ENCODE measurements around the gene UIMC1.
"Not testable (repeated sequence)": the region's sequence is repeated elsewhere in the genome, so short reads cannot be mapped to it uniquely, and the experiment has no call there.

The UIMC1 gene

DNA sequence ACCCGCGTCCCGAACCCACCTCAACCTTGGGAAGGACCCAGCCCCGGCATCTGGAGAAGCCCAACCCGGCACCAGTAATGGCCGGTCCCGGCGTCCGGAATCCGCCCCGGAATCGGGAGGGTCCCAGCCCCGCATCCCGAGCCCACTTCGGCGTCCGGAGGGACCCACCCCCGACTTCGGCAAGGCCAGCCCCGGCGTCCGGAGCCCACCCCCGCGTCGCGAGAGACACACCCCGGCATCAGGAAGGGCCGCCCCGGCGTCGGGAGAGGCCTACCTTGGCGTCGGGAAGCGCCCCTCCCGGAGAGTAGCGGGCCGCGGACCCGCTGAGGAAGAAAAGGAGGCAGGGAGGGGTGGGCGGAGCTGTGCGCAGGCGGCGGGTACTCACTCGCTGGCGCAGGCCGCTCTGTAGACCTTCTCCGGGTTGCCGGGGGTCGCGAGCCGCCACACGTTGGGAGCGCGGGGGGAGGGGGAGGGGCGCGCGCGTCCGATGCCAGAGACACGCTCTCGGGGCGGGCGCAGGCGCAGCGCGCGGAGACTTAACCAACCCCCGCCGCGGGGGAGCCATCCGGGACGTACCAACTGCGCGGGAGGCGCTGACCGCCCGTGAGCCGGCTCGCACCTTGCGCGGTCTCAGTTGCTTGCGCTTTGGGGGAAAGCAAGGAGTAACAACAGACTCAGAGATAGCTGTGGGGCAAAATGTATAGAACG, at the start of gene UIMC1:
UIMC1 (minus strand) TSS at position 515 of the 708 bp plus-strand sequence. CDS start 24,164 bp downstream, outside the sequence.
- DNase-seq, result peak; percentile 98

DNA sequence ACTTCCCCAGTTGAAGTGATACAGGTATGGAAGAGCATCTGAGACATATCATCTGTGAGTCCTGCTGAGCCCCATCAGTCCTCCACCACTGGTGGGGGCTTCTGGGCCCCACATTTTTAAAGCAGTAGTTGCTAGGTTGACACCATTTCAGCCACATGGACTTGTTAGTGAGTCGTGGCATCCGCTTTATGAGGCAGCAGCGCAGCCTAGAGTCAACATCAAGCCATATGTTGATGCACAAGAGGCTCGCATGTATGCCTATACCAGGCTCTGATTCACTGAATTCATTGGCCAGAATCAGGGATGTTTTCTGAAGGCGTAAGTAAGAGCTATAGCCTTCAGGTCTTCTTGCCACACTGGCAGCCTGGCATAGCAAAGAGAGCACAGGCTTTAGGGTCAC, 42.7 kb upstream of the UIMC1 start:
- no peak for DNase-seq

GRCh38 chr5:177048531-177048930, 42.0 kb upstream of the UIMC1 start:
- DNase-seq, result not testable (repeated sequence)

DNA sequence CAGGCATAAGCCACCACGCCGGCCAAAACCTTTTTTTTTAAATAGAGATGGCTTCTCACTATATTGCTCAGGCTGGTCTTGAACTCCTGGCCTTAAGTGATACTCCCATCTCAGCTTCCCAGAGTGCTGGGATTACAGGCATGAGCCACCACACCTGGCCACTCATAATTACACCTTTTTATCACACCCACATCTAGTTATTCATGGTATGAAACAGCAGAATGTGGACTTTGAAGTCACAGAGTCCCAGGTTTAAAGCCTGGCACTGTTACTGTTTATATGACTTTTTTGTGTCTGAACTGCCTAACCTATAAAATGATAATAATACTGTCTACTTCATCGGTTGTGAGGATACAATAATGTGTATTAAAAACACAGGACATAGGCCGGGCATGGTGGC, 39.1 kb upstream of the UIMC1 start:
- DNase-seq, result no peak

GRCh38 chr5:177044641-177045040, 38.1 kb upstream of the UIMC1 start:
- DNase-seq, result no peak

DNA sequence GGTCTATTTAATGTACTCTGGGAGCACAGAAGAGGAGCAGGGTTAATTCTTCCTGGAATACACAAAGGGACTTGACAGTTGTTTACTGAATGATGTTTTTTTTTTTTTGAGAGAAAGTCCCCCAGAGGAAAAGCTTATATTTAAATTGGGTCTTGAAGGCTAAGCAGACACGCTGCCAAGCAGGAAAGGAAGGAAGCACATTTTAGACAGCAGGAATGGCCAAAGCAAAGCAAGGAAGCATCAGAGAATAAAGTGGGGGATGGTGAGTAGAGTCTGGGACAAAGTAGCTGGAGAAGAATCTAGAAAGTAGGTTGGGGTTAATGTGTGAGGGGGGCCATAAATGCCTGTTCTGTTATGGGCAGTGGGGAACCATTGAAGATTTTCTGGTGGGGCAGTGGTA, 37.4 kb upstream of the UIMC1 start:
- no peak for DNase-seq

DNA sequence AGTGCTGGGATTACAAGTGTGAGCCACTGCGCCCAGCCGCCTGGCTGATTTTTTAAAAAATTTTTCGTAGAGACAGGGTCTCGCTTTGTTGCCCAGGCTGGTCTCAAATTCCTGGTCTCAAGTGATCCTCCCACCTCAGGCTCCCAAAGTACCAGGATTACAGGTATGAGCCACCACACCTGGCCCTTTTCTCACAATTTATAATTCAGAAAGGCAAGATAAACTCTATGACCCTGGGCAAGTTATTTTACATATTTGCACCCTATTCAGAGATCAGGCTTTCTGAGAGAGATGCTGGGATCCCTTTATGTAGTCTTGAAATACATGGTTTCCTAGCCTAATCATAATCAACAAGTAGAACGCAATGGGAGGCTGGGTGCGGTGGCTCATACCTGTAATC, 36.5 kb upstream of the UIMC1 start:
- no peak for DNase-seq

GRCh38 chr5:177041936-177042335, 35.4 kb upstream of the UIMC1 start:
- DNase-seq, result no peak

DNA sequence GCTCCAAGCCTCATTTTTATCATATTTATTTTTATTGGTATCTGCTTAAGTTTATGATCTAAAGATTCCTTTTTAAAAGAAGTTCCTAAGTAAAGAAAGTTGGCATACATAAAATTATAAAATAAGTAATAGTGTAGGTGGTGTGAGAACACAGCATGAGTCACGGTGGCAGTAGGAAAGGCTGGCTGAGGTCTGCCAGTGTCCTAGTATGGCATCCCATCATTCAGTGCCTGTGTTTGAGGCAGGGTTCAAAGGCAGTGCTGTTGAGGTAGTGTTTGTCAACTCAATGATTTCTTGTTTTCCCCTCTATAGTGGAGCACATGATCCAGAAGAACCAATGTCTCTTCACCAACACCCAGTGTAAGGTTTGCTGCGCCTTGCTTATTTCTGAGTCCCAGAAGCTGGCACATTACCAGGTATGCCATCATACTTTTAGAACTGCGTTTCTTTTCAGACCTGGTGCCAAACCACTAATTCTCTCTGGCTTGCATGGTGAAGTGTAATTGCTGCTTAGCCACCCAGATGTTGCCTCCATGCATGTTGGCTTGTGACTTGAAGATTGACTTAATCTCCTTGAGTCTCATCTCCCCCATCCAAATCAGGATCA, 34.3 kb upstream of the UIMC1 start:
- no peak for DNase-seq

DNA sequence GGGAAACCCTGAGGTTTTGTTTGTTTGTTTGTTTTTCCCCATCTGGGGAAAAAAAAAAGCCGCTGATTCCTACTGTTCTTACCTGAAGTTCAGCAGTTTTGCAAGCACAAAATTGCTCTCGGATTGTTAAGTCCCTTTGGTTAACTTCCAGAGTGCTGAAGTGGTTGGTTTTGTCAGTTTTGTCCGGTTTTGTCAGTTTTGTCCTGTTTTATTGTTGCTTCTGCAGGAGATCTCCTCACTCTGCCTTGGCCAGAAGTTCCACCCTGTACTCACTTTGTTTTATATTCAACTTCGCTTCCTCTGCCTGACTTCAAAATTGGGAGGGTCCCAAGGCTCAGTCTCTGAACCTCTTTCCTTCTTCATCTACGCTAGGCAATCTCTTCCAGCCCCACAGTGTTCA, 30.3 kb upstream of the UIMC1 start:
- DNase-seq, result no peak

GRCh38 chr5:177036443-177036842, 29.9 kb upstream of the UIMC1 start:
- DNase-seq, result no peak

GRCh38 chr5:177035976-177036375, 29.4 kb upstream of the UIMC1 start:
- DNase-seq, result no peak

DNA sequence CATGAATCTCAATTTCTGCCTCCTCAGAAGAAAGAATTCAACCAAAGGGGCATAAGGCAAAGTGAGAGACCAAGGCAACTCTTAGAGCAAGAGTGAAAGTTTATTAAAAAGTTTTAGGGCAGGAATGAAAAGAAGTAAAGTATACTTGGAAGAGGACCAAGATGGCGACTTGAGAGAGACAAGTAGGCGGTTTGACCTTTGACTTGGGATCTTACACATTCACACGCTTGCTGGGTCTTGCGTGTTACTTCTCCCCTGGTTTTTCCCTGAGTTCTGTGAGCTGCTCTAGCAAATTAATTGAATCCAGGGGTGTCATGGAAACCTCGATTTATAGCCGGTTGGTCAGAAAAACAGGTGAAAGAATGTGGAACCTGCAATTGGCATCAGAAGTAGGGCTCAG, 22.9 kb upstream of the UIMC1 start:
- no peak for DNase-seq

- DNase-seq, result no peak
These were observed 21.1 kb upstream of the UIMC1 start for GRCh38 chr5:177027665-177028064.

DNA sequence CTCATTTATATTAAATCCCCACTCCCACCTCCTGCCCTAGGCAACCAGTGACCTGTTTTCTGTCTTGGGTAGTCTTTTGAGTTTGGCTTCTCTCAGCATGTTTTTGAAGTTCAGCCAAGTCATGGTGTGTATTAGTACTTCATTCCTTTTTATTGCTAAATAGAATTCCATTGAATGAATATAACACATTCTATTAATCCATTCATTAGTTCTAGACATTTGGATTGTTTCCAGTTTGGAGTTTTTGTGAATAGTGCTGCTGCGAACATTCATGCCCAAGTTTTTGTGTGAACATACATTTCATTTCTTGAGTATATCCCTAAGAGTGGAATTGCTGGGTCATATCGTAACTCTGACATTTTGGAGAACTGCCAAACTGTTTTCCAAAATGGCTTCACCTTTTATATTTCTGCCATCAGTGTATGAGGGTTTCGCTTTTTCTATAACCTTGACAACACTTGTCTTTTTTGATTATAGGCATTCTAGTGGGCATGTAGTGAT, 18.6 kb upstream of the UIMC1 start:
- DNase-seq, result no peak

DNA sequence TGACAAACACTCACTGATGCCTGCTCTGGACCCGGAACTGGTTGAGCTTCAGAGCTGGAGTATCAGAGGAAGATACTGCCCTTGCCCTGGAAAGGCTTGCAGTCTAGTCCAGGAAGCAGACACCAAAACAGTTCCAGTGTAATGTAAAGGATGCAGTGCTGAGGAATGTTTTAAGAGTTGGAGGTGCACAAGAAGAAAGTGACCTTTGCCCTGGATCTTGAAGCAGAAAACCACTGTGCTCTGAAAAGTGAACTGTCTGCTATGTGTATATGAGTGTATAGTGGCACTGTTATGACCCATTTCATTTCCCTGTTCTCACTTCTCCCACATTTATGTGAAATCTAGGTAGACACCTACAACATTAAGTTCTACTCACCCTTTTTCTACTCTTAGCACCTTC, 18.0 kb upstream of the UIMC1 start:
- no peak for DNase-seq

GRCh38 chr5:177023303-177023664, 16.7 kb upstream of the UIMC1 start:
- no peak for DNase-seq

- peak; percentile 95 for DNase-seq
These were observed 16.1 kb upstream of the UIMC1 start, which contains the start of gene ZNF346 for GRCh38 chr5:177022386-177023302. Gene ZNF346 (plus strand): TSS chr5:177022696. CDS start chr5:177022739, 43 bp downstream.

DNA sequence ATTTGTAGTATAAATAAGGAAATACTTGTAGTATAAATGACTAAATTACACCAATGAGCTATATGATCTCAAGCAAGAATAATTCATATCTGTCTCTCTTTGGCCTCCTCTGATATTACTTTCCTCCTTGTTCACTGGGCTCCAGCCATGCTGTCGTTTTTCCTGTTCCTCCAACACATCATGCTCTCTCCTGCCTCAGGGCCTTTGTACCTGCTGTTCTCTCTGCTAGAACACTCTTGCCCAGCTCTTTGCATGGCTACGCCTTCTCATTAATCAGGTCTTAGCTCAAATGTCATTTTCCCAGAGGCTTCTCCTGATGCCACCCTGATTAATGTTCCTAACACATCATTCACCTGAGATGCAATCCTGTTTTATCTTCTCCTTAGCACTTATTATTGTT, 13.5 kb upstream of the UIMC1 start:
- no peak for DNase-seq

DNA sequence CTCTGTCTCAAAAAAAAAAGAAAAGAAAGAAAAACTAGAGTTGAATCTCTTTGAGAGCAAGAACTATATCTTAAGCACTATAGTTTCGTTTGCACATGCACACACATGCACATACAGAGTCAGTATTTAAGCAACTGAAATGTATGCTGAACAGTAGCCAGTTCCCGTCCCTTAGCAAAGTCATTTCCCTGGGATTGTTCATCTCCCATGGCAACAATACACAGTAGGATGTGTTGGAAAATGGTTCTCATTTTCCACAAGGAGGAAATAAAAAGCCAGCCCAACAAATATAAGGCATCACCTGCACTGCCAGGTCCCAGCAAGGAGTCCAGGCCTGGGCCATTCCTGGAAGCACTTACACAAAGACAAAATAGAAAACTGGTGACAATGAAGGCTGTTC, 11.8 kb upstream of the UIMC1 start:
- no peak for DNase-seq

DNA sequence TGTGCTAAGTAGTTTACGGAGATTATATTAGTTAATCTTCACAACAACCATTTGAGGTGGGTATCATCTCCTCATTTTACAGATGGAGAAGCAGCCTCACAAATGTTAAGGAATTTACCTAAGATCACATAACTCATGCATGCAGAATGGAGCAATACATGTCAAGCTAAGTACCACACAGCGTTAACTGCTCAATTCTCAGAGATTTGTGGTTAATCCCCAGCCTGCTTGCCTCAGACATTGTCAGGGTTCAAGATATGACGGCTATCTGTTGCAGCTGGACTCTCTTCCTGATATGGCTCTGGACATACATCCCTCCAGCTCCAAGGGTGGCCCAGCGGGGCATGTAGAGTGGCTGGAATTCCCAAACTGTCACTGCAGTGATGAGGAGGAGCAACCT, 8.6 kb upstream of the UIMC1 start:
- DNase-seq, result no peak

GRCh38 chr5:177010153-177010552, 3.6 kb upstream of the UIMC1 start:
- no peak for DNase-seq

DNA sequence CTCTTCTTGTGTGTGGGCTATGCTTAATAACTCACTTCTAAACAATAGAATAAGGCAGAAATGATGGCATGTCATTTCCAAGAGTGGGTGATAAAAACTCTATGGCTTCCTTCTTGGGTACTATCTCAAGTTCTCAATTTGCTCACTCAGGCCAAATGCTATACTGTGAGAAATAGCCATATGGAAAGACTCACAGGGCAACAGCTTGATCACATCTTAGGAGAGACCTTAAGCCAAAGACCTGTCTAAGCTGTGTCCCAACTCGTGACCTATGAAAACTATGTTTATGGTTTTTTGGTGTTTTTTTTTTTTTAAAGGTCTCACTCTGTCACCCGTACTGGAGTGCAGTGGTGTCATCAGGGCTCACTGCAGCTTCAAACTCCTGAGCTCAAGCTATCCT, 2.1 kb upstream of the UIMC1 start:
- no peak for DNase-seq

Data from activated CD8-positive, alpha-beta memory T cell treated with anti-CD3 and anti-CD28 coated beads for 24 hours (primary cell).